ENCODE measurements around the gene SULT1C4. TPM values are rescaled to one million over a fixed set of nuclear protein-coding genes. Genes with fewer than 3 reads are reported as not detected.
"Not testable (repeated sequence)": the region's sequence is repeated elsewhere in the genome, so short reads cannot be mapped to it uniquely, and the experiment has no call there.

SULT1C4 gene
- total RNA-seq, result 76.7 and 136 TPM in 2 replicates

DNA sequence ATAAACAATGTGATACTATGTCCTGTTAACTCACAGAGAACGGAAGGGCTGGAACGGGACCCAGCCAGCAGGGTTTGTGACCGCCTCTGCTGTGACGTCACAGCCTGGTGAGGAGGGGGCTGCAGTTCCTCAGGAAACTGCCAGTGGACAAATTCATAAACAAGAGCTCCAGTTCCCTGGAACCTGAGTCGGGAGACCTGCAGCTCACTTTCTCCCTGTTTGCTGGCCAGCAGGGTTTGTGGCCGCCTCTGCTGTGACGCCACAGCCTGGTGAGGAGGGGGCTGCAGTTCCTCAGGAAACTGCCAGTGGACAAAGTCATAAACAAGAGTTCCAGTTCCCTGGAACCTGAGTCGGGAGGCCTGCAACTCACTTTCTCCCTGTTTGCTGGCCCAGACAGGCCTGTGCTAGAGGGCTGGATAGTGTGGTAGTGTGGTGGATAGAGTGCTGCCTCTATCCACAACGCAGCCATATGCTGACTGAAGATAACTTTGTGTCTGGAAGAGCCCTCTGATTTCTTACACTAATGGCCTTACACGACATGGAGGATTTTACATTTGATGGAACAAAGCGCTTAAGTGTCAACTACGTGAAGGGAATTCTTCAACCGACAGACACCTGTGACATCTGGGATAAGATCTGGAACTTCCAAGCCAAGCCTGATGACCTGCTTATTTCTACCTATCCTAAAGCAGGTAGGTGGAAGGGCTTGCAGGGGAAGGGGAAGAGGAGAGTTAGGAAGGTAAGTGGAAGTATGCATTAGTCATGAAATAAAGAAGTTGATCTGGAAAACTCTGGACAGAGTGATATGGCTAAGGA is at the start of gene SULT1C4:
TSS of gene SULT1C4 (plus strand) at position 140 of the 816 bp plus-strand sequence. CDS start at position 524, 384 bp downstream.
- peak; percentile 88 for DNase-seq

- no peak for DNase-seq
Observed at GRCh38 chr2:108329771-108330170, 48.0 kb upstream of the SULT1C4 start.

- DNase-seq, result no peak
Observed at GRCh38 chr2:108330979-108331378, 46.8 kb upstream of the SULT1C4 start.

GRCh38 chr2:108345951-108346350 is 31.8 kb upstream of the SULT1C4 start:
- DNase-seq, result no peak

DNA sequence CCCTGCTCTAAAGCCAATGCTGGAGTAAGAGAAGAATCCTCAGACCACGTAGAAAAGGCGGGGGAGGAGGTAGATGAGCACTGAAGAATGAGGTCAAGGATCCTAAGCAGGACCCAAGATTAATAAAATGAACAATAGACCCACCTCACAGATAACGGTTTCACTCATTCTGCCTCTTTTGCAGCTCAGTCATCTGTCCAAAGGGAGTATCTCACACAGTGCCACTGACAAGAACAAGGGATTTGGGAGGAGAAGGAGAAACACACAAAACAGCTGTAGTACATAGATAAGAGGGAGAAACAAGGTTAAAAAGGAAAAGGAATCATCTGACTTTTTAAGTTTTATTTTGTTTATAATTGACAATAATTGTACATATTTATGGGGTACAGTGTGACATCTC is 30.9 kb upstream of the SULT1C4 start:
- no peak for DNase-seq

DNA sequence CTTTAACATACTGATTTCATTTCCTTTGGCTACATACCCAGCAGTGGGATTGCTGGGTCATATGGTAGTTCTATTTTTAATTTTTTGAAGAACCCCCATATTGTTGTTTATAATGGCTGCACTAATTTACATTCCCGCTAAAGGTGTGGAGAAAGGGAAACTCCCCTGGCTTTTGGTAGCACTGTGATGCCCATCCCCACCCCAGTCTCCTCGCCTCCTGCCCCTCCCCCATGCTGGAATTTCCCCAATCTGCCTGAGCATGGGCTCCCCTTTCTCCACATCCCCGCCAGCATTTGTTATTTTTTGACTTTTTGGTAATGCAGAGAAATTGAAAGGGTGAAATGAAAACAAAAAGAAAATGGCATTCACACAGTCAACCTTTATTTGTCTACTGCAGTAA is 30.0 kb upstream of the SULT1C4 start:
- DNase-seq, result no peak

DNA sequence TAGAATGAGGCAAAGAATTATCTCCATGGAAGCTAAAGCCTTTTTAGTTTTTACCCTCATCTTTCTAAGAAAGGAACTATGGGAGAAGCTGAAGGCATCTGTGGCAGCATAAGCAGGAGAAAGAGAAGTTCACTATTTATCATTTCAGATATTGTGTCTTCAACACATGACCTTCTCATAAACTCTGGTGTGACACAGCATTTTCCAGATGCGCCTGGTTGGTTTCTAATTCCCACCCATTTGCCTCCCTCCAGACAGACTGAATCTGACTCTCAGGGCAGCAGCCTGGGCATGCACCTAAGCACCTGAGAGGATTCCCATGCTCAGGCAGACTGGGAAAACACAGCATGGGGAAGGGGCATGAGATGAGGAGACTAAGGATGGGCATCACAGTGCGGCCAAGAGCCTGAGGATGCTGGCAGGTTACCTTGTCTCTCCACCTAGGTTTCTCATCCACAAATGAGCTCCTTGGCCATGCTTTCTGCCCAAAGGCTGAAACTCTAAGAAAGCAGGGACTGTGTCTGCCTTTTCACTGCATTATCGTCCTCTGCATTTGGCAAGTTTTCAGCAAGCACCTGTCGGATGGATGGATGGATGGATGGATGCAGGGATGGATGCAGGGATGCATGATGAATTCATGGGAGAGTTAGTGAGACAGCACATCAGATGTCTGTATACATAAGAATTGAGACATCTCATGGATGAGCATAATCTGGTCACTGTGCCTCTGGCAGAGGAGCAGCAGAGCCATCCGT is 28.8 kb upstream of the SULT1C4 start:
- DNase-seq, result no peak

- no peak for DNase-seq
Observed at GRCh38 chr2:108349571-108349928, 28.2 kb upstream of the SULT1C4 start.

DNA sequence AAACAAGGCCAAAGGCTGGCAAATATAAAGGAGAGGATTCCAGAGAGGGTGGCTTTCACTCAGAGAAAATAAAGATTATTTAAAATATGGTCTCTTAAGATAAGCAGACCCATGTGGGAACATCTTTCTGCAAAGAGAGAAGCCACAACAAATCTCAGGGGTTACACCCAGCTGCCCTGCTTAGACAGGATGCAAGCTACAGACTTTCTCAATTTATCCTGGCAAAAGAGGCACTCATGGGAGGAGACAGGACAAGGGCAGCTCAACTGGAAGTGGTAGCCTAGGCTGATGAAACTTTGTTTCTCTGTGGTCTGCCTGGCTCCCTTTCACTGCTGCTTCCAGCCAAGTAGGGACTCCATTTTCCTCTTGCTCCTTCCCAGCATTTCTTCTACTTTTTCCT is 25.9 kb upstream of the SULT1C4 start:
- no peak for DNase-seq

DNA sequence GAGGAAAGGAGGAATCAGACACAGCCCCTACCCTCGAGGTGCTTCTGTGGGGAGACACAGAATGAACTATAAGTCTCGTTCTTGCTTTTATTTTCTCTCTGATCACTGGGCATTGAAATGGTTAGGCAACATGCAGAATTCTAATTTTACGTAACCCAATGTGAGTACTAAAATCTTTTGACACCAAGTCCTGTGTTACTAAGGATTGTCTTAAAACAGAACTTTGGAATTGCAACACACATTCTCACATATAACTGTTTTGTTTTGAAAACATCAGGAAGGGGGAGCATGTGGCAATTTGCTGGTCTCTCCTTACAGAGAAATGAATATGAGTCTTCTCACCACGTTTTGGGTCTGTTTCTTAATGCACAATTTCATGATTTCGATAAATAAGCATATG is 23.6 kb upstream of the SULT1C4 start:
- no peak for DNase-seq

DNA sequence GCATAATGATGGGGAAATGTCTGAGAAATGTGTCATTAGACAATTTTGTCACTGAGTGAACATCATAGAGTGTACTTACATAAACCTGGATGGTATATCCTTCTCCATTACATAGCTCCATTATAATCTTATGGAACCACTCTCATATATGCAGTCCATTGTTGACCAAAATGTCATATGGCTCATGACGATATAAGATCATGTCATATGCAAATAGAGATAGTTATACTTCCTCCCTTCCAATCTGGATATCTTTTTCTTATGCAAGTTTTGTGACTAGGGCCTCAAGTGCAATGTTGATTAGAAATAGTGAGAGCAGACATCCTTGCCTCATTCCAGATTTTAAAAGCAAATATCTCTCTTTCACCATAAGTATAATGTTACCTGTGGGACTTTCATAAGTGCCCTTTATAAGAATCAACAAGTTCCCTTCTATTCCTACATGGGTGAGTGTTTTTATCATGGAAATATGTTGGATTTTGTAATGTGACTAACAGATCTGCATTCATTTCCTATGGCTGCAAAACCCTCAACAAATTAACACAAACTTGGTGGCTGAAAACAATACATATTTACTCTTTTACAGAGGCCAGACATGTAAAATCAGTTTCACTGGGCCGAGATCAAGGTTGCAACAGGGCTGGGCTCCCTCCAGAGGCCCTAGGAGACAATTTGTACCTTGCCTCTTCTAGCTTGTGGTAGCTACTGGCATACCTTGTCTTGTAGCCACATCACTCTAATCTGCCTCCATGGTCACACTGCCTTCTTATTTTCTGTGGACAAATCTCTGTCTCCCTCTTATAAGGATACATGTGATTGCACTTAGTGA is 21.6 kb upstream of the SULT1C4 start:
- no peak for DNase-seq

DNA sequence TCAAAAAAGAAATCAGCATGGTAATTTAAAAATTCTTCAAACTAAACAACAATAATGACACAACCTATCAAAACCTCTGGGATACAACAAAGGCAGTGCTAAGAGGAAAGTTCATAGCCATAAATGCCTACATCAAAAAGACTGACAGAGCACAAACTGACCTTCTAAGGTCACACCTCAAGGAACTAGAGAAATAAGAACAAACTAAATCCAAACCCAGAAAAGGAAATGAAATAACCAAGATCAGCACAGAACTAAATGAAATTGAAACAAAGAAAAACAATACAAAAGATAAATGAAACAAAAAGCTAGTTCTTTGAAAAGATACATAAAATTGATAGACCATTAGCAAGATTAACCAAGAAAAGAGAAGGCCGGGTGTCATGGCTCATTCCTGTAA is 18.4 kb upstream of the SULT1C4 start:
- not testable (repeated sequence) for DNase-seq

DNA sequence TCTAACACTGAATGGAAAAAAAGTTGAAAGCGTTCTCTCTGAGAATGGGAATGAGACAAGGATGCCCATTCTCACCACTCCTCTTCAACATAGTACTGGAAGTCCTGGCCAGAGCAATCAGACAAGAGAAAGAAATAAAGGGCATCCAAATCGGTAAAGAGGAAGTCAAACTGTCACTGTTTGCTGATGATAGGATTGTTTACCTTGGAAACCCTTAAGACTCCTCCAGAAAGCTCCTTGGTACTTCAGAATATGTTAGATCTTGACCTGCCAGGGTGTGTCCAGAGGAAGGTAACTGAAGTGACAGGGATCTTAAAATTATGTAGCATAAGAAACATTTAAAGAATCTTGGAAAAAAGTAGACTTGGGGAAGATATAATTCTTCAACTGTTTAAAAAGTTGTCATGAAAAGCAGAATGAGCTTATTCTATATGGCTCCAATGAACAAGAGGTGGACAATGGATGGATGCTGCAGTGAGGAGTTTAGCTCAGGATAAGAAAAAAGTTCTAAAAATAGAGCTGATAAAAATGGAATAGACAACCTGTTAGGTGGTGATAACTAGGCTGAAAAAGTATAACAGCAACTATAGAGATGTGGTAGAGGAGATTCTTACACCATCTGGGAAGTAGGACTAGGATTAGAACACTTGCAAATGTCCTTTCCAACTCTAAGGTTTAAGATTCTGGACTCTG is 16.8 kb upstream of the SULT1C4 start:
- DNase-seq, result no peak

DNA sequence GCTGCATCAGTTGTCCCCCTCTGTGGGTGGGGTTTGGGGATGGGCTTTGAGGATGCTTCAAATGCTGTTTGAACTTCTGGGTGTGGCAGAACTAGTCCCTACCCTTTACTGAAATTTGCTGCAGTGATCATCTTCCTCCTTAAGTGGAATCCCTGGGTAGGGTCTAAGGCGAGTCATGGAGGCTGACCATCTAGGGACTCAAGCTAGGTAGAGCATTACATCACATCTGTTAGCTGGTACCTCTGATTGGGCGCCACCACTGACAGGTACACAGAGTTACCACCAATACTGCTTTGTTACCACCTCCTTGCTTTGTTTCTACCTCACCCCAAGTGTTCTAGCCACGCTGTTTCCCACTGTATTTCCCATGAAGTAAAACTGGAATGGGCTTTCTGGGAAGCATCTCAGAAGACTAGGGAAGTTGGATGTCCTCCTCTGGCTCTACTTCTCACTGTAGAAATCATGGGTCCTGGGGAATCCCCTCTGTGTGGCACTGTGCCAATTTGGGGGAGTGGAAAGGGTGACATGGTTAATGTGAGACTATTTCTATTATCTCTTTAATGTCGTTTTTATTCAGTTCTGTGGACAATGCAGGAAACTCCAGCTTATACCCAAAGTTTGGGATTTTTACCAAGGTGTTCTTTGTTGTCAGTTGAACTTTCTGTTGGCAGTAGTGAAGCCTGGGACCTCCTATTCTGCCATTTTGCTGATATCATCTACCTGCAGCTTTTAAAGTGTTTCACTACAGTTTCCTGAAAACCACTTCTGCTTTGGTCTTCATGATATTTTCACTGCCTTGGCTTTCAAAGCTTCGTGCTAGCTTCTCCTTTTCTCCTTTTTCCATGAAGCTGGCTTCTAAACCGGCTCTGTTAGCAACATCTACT is 14.5 kb upstream of the SULT1C4 start:
- DNase-seq, result no peak

GRCh38 chr2:108363908-108364225 is 13.9 kb upstream of the SULT1C4 start:
- DNase-seq, result no peak

GRCh38 chr2:108364676-108365297 is 13.0 kb upstream of the SULT1C4 start:
- DNase-seq, result no peak

DNA sequence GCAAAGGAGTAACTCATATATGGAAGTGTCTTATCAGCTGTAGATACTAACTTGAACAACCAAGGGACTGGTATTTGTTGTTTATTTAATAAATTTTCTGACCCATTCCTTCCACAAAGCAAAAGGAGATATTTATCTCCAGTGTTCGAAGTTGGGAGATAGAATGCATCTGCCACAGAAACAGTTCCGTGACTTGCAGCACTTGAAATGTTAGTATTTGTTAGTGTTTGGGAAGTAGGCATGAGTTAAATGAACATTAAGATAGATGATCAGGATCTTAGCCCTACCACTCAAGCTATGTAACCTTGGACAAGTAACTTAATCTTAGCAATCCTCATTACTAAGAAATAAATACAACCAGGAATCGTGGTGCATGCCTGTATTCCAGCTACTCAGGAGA is 12.1 kb upstream of the SULT1C4 start:
- no peak for DNase-seq

DNA sequence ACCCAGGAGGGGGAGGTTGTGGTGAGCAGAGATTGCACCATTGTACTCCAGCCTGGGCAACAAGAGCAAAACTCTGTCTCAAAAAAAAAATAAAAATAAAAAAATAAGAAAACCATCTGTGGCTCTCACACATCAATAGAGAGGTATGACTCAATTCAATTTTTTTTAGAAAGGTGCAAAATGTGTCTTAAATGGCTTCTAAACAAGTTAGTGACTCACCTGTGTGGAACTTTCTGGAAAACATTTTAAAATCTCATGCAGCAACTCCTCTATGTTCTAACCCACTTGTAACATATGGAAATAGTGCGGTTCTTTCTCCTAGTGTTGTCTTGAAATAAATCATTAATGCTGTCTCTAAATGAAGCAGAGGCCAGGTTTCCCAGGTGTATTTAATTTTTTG is 10.7 kb upstream of the SULT1C4 start:
- DNase-seq, result peak; percentile 18

GRCh38 chr2:108367561-108368175 is 10.1 kb upstream of the SULT1C4 start:
- DNase-seq, result peak; percentile 80

DNA sequence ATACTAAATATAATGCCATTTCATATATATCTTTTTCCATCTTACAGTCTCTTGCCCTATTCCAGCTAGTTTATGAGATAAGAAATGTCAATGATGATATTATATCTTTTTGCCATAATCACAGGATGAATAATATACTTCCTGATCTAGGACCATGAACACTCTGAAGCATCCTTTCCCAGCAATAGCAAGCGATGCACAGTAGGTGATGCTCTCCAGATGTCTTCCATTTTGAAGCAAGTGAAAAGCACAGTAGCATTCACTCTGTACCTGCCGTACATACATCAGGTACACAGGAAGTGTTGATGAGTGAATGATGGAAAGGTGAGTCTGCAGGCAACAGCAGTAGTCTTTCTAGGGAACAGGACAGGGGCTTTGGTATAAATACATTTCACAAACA is 8.6 kb upstream of the SULT1C4 start:
- no peak for DNase-seq

DNA sequence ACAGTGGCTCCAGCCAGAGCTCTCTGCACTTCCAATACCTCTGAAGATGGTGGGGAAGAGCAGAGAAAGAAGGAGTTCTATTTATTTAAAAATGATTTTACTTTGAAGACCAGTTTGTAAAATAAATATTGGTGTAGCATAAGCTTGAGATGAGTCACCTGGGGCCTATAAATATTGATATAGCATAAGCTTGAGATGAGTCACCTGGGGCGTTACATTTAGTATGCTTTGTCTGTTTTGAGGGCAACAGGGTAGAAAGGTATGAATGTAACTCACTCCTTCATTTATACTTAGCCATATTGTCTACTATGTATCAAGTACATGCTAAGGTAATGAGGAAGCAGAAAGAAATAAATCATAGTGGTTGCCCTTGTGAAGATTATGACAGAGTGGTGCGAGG is 7.7 kb upstream of the SULT1C4 start:
- DNase-seq, result no peak

Data from dermis blood vessel endothelial cell (primary cell).